PFSK-1 (cell line): ENCODE results near the gene XKR3.

Experiments used
- FOXP2 ChIP-seq: optimal IDR thresholded peaks from 2 replicates; pipeline ENCODE3; 2011; ENCODE audit warnings: borderline replicate concordance, control low read depth, inconsistent platforms; ENCODE audit not compliant: insufficient read depth; ENCODE audit errors: extremely low read length, extremely low read depth
- POLR2AphosphoS5 ChIP-seq: IDR thresholded peaks from 2 replicates; pipeline ENCODE4 v1.6.1; 2012; ENCODE audit warnings: low read depth, mild to moderate bottlenecking, control low read depth, low read length, moderate library complexity
- SIN3A ChIP-seq: IDR thresholded peaks from 2 replicates; pipeline ENCODE4 v1.6.1; 2012; ENCODE audit warnings: mild to moderate bottlenecking, low read length, moderate library complexity, borderline replicate concordance; ENCODE audit not compliant: insufficient read depth
- TAF1 ChIP-seq: IDR thresholded peaks from 2 replicates; pipeline ENCODE4 v1.6.1; 2012; ENCODE audit warnings: low read length, control low read depth, borderline replicate concordance; ENCODE audit not compliant: insufficient read depth
- TF ChIP-seq, protein P1 (sequence below), 2 experiments: IDR thresholded peaks; 2 replicates each; pipeline versions ENCODE4 v1.6.1 to v1.8.0; 2011 to 2012; ENCODE audit warnings: low read depth in 2 of 2, low read length in 2 of 2, control low read depth in 1 of 2, inconsistent platforms in 1 of 2, mild to moderate bottlenecking in 1 of 2, moderate library complexity in 1 of 2; ENCODE audit not compliant: insufficient read depth in 1 of 2

DNA sequence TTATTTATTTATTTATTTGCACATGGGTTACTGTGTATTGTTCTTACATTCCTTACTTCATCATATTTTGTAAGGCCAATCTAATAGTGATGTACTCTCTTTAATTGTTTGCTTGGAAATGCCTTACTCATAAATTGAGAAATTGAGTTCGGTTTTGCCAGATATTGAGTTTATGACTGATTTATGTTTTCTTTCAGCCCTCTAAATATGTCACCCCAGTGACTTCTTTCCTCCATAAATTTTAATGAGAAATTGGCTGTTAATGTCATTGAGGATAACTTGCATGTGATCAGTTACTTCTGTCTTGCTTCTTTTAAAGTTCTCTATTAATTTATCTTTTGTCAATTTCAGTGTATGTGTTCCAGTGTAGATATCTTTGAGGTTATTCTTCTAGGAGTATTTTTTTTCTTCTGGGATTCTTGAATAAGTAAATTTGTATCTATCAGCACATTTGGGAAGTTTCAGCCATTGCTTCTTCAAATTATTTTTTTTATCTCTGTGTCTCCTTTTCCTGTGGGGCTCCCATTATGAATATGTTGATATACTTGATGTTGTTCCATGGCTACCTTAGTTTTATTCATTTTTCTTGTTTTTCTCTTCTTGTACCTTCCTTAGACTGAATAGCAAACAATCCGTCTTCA is 47.8 kb downstream of the XKR3 start:
- no peak for TF ChIP-seq POLR2AphosphoS5
- TF ChIP-seq, protein P1, sequence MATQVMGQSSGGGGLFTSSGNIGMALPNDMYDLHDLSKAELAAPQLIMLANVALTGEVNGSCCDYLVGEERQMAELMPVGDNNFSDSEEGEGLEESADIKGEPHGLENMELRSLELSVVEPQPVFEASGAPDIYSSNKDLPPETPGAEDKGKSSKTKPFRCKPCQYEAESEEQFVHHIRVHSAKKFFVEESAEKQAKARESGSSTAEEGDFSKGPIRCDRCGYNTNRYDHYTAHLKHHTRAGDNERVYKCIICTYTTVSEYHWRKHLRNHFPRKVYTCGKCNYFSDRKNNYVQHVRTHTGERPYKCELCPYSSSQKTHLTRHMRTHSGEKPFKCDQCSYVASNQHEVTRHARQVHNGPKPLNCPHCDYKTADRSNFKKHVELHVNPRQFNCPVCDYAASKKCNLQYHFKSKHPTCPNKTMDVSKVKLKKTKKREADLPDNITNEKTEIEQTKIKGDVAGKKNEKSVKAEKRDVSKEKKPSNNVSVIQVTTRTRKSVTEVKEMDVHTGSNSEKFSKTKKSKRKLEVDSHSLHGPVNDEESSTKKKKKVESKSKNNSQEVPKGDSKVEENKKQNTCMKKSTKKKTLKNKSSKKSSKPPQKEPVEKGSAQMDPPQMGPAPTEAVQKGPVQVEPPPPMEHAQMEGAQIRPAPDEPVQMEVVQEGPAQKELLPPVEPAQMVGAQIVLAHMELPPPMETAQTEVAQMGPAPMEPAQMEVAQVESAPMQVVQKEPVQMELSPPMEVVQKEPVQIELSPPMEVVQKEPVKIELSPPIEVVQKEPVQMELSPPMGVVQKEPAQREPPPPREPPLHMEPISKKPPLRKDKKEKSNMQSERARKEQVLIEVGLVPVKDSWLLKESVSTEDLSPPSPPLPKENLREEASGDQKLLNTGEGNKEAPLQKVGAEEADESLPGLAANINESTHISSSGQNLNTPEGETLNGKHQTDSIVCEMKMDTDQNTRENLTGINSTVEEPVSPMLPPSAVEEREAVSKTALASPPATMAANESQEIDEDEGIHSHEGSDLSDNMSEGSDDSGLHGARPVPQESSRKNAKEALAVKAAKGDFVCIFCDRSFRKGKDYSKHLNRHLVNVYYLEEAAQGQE (IDR thresholded peaks at IDR 0.05; ENCODE audit: insufficient read depth in 1 of 2, low read depth in 2 of 2, low read length in 2 of 2) = no peak
- no peak for TF ChIP-seq TAF1
- TF ChIP-seq SIN3A = no peak
- no peak for TF ChIP-seq FOXP2
